NCI-H526 treated with DMSO at 0.1 percent for 48 hours (cell line): ENCODE results near the gene TPK1.
"Not testable (repeated sequence)": the region's sequence is repeated elsewhere in the genome, so short reads cannot be mapped to it uniquely, and the experiment has no call there.

ENCODE experiments used
- DNase-seq: peaks from one replicate; lab custom pipeline; 2025; lab: John Stamatoyannopoulos, UW

The TPK1 gene

GRCh38 chr7:144777005-144777839 lies 58.6 kb downstream of the TPK1 start:
- no peak for DNase-seq

- DNase-seq = no peak
Observed at GRCh38 chr7:144776447-144776846, 59.4 kb downstream of the TPK1 start.

GRCh38 chr7:144775749-144776148 lies 60.1 kb downstream of the TPK1 start:
- no peak for DNase-seq

GRCh38 chr7:144771927-144772326 lies 63.9 kb downstream of the TPK1 start:
- DNase-seq = no peak

- DNase-seq = no peak
Observed at GRCh38 chr7:144771174-144771573, 64.7 kb downstream of the TPK1 start.

- no peak for DNase-seq
Observed at GRCh38 chr7:144769352-144769751, 66.5 kb downstream of the TPK1 start.

GRCh38 chr7:144768633-144769032 lies 67.2 kb downstream of the TPK1 start:
- no peak for DNase-seq

- DNase-seq = no peak
Observed at GRCh38 chr7:144763291-144763690, 72.6 kb downstream of the TPK1 start.

GRCh38 chr7:144762853-144763252 lies 73.0 kb downstream of the TPK1 start:
- DNase-seq = no peak

GRCh38 chr7:144761493-144761892 lies 74.4 kb downstream of the TPK1 start:
- DNase-seq = no peak

- DNase-seq = no peak
Observed at GRCh38 chr7:144759653-144760052, 76.2 kb downstream of the TPK1 start.

- DNase-seq = no peak
Observed at GRCh38 chr7:144747936-144748335, 87.9 kb downstream of the TPK1 start.

- DNase-seq = peak; percentile 12
Observed at GRCh38 chr7:144738708-144739314, 97.0 kb downstream of the TPK1 start.

GRCh38 chr7:144738146-144738545 lies 97.7 kb downstream of the TPK1 start:
- no peak for DNase-seq

- no peak for DNase-seq
Observed at GRCh38 chr7:144736880-144737493, 98.9 kb downstream of the TPK1 start.

GRCh38 chr7:144735505-144736276 lies 100.2 kb downstream of the TPK1 start:
- no peak for DNase-seq

GRCh38 chr7:144731661-144732351 lies 104.0 kb downstream of the TPK1 start:
- no peak for DNase-seq

- no peak for DNase-seq
Observed at GRCh38 chr7:144730224-144730623, 105.6 kb downstream of the TPK1 start.

GRCh38 chr7:144729226-144729625 lies 106.6 kb downstream of the TPK1 start:
- DNase-seq = no peak

GRCh38 chr7:144728551-144728950 lies 107.3 kb downstream of the TPK1 start:
- DNase-seq = peak; percentile 57

- DNase-seq = not testable (repeated sequence)
Observed at GRCh38 chr7:144726840-144727239, 109.0 kb downstream of the TPK1 start.

GRCh38 chr7:144725070-144725469 lies 110.8 kb downstream of the TPK1 start:
- DNase-seq = no peak
